HG03342 (cell line): ENCODE data around the gene SSX4B.
"Not testable (repeated sequence)": the region's sequence is repeated elsewhere in the genome, so short reads cannot be mapped to it uniquely, and the experiment has no call there.

Experiments used
- ATAC-seq: cut with Tn5 transposase; IDR thresholded peaks from one replicate; pipeline ENCODE4 v1.9.1; 2021; ENCODE audit warnings: mild to moderate bottlenecking, moderate library complexity; ENCODE audit not compliant: unreplicated experiment

Gene SSX4B, protein sequence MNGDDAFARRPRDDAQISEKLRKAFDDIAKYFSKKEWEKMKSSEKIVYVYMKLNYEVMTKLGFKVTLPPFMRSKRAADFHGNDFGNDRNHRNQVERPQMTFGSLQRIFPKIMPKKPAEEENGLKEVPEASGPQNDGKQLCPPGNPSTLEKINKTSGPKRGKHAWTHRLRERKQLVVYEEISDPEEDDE

DNA sequence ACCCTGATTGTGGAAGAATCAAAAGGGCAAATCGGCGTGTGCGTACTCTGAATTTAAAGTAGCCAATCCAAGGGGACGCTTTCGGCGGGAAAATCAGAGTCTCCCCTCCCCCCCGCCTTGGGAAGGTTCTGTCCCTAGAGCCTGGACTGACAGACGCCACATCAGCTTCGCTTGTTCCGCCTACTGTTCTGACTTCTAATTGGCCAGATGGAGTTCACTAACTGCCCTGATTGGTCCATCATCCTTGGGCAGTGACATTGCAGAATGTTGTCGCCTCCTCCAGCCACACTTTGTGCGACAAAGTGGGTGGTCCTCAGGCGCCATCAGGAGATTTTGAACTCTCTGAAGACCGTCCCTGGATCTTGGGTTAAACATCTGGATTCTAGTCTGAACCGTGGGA is at the start of gene SSX4B:
TSS of gene SSX4B (minus strand) at position 101 of the 400 bp plus-strand sequence. CDS start 588 bp downstream, outside the sequence.
- not testable (repeated sequence) for ATAC-seq

DNA sequence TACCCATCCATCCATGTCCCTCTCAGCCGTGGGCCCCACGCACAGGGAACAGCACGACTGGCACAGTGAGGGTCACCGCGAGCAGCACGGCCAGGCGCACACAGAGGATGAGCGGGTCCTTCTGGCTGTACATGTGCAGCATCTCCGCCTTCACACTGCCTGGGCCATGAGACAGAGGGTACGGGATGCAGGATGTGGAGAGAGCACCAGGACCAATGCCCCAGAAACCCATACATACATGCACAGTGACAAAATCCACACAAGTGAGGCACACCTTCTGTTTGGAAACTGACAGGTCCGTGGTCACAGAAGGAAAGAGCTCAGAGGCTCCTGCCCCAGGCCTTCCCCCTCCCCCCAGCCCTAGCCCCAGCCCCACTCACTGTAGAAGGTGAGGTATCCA is 48.8 kb upstream of the SSX4B start:
- ATAC-seq = no peak

DNA sequence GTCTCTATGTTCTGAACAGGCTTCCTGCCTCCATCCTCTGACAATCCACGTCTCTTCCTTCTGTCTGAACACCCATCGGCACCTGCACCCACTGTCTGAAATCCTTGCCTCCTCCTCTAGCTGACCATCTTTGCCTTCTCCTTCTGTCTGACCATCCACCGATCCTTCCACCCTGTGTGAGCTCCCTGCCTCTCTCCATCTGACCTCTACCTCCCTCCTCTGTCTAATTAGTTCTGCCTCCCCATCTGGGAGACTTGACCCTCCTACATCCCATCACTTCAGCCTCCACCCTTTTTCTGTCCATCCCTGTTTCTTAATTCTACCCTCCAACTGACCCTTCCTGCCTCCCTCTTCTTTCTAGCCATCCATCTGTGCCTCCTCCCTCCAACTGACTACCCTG is 48.3 kb upstream of the SSX4B start:
- ATAC-seq = no peak

DNA sequence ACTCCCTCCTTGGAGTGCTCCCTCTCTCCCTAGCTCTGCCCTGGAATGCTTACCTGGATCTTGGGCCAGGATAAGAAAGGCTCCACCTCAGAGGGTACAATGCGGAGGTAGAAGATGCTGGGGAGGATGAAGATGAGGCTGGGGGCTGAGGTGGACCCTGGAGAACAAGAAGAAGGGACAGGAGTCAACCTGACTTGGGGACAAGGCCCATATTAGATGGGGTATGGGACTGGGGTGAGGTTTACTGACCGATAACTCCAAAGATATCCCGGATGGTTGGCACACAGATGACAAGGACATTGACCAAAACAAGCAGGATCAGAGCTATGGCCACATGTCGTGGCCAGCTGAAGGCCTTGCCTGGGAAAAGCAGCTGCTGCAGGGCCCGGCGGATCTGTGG is 47.7 kb upstream of the SSX4B start:
- ATAC-seq = no peak

DNA sequence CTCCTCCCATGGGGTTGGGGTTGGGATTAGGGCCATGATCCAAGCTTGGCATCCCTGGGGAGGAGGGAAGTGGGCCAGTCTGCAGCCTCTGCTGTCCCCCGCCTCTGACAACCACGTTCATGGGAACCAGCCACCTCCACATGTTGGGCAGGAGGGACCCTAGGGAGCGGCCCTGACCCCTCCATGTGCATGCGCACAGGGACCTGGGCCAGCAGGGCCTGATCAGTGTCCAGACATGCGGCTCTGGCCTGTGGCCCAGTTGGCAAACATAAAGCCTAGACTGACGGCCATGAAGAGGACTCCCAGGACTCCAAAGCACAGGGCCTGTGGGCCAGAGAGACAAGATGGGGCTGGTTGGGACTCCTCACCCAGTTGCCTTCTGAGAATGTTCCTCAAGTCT is 47.0 kb upstream of the SSX4B start:
- no peak for ATAC-seq

DNA sequence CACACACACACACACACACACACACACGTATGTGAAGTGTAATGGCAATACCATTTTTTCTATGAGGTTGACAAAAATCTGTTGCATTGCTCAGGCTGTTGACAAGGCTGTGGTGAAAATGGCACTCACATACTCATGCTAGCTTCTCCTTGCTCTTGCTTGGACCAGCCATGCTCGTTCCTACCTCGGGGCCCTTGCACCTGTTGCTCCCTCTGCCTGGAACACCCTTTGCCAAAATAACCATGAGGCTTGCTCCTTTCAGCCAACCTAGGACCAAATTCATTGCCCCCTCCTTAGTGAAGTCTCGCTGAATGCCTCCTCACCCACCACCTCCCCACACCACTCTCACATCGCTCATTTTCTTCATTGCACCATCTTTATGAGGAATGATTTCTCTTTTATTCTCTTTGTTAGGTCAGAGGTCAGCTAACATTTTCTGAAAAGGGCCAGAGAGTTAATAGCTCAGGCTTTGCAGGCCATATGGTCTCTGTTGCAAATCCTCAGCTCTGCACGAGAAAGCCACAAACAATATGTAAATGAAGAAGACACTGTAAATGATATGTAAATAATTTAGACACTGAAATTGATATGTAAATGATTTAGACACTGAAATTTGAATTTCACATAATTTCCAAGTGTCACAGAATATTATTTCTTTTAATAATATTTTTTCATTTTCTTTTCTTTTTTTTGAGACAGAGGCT is 45.0 kb upstream of the SSX4B start:
- no peak for ATAC-seq

DNA sequence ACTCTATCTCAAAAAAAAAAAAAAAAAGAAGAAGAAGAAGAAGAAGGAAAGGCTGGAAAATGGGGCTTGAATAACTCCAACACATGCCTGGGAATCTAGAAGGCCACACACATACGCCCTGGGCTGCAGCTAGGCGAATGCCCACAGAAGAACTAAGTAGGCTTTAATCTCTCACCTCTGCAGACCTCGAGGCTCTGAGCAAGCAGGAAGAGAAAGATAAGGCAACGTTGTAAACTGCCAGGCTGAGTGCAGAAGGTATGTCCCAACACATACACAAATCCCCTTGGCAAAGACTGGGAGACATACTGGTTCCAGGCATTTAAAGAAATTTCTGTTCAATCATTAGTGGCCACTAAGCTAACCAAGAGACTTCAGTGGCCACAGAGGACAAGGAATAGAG is 39.9 kb upstream of the SSX4B start:
- no peak for ATAC-seq

DNA sequence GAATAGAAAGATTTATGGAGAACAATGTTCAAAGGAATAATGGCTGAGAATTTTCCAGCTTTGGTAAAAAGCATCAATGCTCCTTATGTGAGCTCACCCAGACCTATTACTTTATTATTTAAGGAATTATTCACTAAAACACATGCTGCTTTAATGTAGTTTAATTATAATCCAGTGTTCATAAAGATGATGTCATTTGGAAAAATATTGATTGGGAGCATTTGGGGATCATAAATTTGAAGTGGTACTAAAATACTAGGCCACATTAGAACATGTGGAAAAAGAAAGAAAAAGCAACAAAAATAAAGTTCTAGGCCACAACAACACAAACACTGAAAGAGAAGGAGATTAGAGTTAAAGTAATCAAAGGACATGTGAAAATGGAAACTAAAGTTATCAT is 38.3 kb upstream of the SSX4B start:
- ATAC-seq = no peak

DNA sequence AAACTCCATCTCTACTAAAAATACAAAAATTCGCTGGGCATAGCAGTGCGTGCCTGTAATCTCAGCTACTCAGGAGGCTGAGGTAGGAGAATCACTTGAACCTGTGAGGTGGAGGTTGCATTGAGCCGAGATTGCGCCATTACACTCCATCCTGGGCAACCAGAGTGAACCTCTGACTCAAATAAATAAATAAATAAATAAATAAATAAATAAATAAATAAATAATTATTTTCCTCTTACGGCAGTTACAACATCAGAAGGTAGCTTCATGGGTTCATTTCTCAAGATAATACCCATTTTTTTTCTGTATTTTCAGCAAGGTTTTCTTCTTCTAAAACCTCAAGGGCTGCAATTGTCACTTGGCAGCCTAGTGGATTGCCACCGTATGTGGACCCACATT is 35.4 kb upstream of the SSX4B start:
- not testable (repeated sequence) for ATAC-seq

DNA sequence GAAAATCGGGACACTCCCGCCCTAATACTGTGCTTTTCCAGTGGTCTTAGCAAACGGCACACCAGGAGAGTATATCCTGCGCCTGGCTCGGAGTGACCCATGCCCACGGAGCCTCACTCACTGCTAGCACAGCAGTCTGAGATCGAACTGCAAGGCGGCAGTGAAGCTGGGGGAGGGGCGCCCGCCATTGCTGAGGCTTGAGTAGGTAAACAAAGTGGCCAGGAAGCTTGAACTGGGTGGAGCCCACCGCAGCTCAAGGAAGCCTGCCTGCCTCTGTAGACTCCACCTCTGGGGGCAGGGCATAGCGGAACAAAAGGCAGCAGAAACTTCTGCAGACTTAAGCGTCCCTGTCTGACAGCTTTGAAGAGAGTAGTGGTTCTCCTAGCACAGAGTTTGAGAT is 22.0 kb upstream of the SSX4B start:
- ATAC-seq = not testable (repeated sequence)

DNA sequence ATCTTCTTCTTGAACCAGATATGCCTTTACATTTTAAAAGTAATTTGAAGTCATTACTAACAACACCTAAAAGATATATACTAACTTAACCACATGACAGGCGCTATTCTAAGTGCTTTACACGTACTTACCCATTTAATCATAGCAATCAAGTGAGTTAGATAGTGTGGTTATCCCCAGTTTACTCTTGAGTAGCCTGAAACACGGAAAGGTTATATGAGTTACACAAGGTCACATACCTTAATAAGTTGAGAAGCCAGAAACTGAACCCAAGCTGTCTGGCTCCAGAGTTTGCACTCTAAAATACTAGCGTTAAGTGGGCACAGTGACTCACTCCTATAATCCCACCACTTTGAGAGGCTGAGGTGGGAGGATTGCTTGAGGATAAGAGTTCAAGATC is 18.4 kb upstream of the SSX4B start:
- not testable (repeated sequence) for ATAC-seq

DNA sequence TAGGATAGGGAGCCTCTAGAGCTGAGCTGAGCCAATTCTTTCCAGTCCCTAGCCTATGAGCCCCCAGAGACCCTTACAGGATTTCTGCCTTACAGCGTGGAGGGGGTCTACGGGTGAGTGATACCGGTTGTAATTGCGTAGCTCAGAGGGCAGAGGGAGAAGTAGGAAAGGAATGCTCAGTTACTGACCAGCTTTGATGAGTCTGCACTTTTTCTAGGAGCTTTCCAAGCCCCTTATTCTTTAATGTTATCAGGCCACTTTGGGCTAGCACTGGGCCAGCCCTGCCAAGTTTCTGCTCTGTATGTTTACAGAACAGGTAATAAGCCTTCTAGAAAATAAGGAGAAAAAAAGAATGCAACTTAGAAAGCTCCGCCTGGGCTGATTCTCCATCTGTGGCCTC is 17.8 kb upstream of the SSX4B start:
- ATAC-seq = not testable (repeated sequence)

DNA sequence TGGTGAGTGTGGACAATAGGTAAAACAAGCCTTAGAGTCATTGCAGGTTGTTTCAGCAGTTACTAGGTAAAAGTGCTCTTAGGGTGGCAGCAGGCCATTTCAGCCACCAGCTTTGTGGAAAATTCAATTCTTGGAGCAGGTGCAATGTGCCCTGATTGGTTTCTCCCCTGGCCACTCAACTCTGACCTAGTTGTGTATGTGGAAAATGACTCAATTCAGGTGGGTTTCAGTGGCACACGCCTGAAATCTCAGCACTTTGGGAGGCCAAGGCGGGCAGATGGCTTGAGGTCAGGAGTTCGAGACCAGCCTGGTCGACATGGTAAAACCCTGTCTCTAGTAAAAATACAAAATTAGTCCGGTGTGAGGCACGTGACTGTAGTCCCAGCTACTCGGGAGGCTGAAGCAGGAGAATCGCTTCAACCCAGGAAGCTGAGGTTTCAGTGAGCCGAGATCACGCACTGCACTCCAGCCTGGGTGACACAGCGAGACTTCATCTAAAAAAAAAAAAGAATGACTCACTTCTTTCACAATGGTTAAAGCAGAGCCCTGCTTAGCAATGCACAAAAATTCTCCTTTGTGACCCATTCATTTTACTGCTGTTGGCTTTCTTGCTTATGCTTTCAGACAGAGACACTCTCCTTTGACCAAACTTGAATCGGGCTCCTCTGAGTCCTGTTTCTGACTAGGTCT is 15.4 kb upstream of the SSX4B start:
- ATAC-seq = not testable (repeated sequence)

DNA sequence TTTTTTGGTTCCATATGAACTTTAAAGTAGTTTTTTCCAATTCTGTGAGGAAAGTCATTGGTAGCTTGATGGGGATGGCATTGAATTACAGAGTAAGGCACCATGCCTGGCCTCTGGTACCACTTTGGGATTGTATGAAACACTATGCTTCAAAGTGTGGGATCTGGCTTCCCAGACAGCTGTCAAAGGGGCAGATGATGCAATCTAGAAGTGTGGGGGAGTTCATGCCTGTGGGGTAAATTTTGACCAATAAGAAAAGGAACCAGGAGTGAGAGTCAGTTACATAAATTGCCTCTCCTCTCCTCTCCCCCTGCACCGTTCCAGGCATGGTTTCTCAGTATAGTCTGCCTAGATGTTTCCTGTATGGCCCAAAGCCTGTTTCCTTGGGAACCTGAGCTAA is 13.9 kb downstream of the SSX4B start:
- not testable (repeated sequence) for ATAC-seq

DNA sequence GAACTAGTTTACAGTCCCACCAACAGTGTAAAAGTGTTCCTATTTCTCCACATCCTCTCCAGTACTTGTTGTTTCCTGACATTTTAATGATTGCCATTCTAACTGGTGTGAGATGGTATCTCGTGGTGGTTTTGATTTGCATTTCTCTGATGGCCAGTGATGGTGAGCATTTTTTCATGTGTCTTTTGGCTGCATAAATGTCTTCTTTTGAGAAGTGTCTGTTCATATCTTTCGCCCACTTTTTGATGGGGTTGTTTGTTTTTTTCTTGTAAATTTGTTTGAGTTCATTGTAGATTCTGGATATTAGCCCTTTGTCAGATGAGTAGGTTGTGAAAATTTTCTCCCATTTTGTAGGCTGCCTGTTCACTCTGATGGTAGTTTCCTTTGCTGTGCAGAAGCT is 14.8 kb downstream of the SSX4B start:
- not testable (repeated sequence) for ATAC-seq

DNA sequence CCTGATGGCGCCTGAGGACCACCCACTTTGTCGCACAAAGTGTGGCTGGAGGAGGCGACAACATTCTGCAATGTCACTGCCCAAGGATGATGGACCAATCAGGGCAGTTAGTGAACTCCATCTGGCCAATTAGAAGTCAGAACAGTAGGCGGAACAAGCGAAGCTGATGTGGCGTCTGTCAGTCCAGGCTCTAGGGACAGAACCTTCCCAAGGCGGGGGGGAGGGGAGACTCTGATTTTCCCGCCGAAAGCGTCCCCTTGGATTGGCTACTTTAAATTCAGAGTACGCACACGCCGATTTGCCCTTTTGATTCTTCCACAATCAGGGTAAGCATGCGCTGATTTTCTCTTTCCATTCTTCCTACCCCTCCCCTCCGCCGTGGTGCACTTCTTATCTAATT is 28.5 kb downstream of the SSX4B start, which contains the start of gene SSX4:
TSS of gene SSX4 (plus strand) at position 301 of the 400 bp plus-strand sequence. CDS start 515 bp downstream, outside the sequence.
- ATAC-seq = not testable (repeated sequence)

DNA sequence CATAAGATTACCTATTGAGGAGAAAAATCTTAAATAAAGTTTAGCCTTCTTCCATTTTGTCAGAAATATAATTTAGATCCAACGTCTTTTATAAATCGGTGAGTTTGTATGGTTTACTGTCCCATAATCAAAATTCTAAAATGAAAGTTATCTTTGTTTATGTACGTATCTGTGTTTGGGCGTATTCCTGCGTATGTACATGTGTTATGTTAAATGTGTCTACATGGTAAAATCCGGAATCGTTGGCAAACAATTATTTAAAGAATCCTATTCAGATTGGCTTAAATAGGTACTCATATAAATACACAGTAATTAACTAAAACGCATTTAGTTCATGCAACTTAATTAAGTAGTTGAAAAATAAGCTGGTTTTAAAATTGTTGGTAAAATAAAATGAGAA is 41.4 kb downstream of the SSX4B start:
- not testable (repeated sequence) for ATAC-seq

DNA sequence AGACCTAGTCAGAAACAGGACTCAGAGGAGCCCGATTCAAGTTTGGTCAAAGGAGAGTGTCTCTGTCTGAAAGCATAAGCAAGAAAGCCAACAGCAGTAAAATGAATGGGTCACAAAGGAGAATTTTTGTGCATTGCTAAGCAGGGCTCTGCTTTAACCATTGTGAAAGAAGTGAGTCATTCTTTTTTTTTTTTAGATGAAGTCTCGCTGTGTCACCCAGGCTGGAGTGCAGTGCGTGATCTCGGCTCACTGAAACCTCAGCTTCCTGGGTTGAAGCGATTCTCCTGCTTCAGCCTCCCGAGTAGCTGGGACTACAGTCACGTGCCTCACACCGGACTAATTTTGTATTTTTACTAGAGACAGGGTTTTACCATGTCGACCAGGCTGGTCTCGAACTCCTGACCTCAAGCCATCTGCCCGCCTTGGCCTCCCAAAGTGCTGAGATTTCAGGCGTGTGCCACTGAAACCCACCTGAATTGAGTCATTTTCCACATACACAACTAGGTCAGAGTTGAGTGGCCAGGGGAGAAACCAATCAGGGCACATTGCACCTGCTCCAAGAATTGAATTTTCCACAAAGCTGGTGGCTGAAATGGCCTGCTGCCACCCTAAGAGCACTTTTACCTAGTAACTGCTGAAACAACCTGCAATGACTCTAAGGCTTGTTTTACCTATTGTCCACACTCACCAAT is 43.9 kb downstream of the SSX4B start:
- not testable (repeated sequence) for ATAC-seq

DNA sequence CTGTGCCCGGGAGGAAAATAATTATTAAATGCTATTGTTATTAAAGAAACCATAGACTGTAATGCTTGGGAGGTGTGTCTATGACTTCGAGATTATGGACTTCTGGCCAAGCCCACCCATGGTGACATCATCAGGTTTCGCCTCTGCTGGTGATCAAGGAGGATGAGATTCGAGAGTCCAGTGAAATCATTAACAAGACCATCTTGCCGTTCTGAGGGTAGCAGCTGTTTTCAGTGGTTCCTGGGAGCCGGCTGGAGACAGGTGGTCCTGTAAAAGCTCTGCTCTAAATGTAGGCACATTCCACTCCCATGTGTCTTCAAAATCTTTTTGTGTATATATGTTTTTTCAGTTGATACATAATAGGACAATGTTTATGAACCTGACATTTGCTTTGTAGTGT is 52.5 kb downstream of the SSX4B start:
- ATAC-seq = not testable (repeated sequence)

DNA sequence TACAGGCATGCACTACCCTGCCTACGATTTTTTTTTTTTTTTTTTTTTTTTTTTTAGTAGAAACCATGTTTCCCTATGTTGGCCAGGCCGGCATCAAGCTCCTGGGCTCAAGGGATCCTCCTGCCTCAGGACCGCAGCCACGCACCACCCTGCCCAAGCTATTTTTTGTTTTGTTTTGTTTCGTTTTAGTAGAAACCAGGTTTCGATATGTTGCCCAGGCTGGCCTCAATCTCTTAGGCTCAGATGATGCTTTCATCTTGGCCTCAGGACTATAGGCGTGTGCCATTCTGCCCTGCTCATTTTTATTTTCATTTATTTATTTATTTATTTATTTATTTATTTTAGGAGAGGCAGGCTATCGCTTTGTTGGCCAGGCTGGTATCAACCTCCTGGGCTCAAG is 54.1 kb downstream of the SSX4B start:
- no peak for ATAC-seq
